K562 (cell line): ENCODE data around the gene LRP1. TPM values are rescaled to one million over a fixed set of nuclear protein-coding genes. Genes with fewer than 3 reads are reported as not detected.

Experiments used
- ATAC-seq: fragments of 200-7000 bp; cut with Tn5 transposase; 3 replicates; pipeline ENCODE4 v1.9.1; 2020; ENCODE audit warnings: moderate library complexity
- BruUV-seq: library from RNA; stranded (reverse); fragments of 400-500 nt; replicated peaks from 2 replicates; lab custom pipeline; 2021; lab: Mats Ljungman, UMichigan
- CTCF ChIA-PET: fragments of 300-600 bp; formaldehyde crosslinking; extraction: SDS; loops from one replicate; lab custom pipeline; 2021; ENCODE audit warnings: low intra/inter-chr PET ratio; lab: Yijun Ruan, JAX
- POLR2A ChIA-PET: fragments of 300-600, 350-650 bp; sonication (Branson Sonifier 250); formaldehyde crosslinking; extraction: SDS; loops from one replicate; lab custom pipeline; 2021; ENCODE audit warnings: antibody characterized with exemption, inconsistent platforms; lab: Yijun Ruan, JAX
- DNase-seq, 4 experiments: peaks; one replicate each; pipeline versions ENCODE4 v3.0.0 to v3.0.0-alpha.2; 2011 to 2018; ENCODE audit warnings: low spot score in 3 of 4, mixed read lengths in 3 of 4; ENCODE audit errors: extremely low read depth in 1 of 4
- FAIRE-seq: peaks from 2 replicates; lab custom pipeline; 2011; peaks lifted over from hg19 to GRCh38; lab: Jason Lieb, UNC
- H2AFZ ChIP-seq: 2 replicates; pipeline ENCODE4 v1.6.0; 2011; ENCODE audit warnings: low read depth, low read length, control low read depth, inconsistent platforms
- H3K27ac ChIP-seq: fragments of 200-600 bp; 3 replicates; pipeline ENCODE4 v1.8.0; 2011; ENCODE audit warnings: low read depth, mild to moderate bottlenecking, control low read depth, inconsistent platforms, low read length, moderate library complexity, mixed read lengths; ENCODE audit errors: extremely low read depth
- H3K27me3 ChIP-seq, 2 experiments: fragments of 300-600 bp in 1 of 2; 2 replicates in 1 of 2; 3 replicates in 1 of 2; pipeline versions ENCODE4 v1.6.0 to v1.8.0; 2011; ENCODE audit warnings: inconsistent platforms in 2 of 2, low read length in 2 of 2, mild to moderate bottlenecking in 1 of 2, mixed read lengths in 1 of 2, moderate library complexity in 1 of 2; ENCODE audit not compliant: control insufficient read depth in 2 of 2, insufficient read depth in 2 of 2
- H3K36me3 ChIP-seq: fragments of 300-600 bp; 3 replicates; pipeline ENCODE4 v1.8.0; 2011; ENCODE audit warnings: mild to moderate bottlenecking, low read length, inconsistent platforms; ENCODE audit not compliant: control insufficient read depth, insufficient read depth
- H3K4me1 ChIP-seq, 2 experiments: fragments of 200-600 bp in 1 of 2; replicated peaks in 1 of 2; 2 replicates in 1 of 2; 3 replicates in 1 of 2; pipeline versions ENCODE4 v1.5.1 to v1.8.0; 2011; ENCODE audit warnings: inconsistent platforms in 2 of 2, low read length in 2 of 2, mild to moderate bottlenecking in 1 of 2, mixed read lengths in 1 of 2, moderate library complexity in 1 of 2; ENCODE audit not compliant: control insufficient read depth in 2 of 2, insufficient read depth in 2 of 2
- H3K4me2 ChIP-seq: 2 replicates; pipeline ENCODE4 v1.6.1; 2011; ENCODE audit warnings: low read length, control low read depth, inconsistent platforms, mixed read lengths; ENCODE audit not compliant: insufficient read depth
- H3K4me3 ChIP-seq: fragments of 200-600 bp; sonication (generic), shearing (Covaris generic); 2 replicates; pipeline ENCODE4 v1.5.1; 2016; ENCODE audit warnings: control low read depth, inconsistent platforms
- H3K79me2 ChIP-seq: fragments of 200-600 bp; 3 replicates; pipeline ENCODE4 v1.8.0; 2011; ENCODE audit warnings: low read length, inconsistent platforms; ENCODE audit not compliant: control insufficient read depth, insufficient read depth
- H3K9ac ChIP-seq, 2 experiments: 2 replicates each; pipeline versions ENCODE4 v1.6.0 to v1.6.1; 2011; ENCODE audit warnings: low read depth in 2 of 2, low read length in 2 of 2, control low read depth in 1 of 2, inconsistent platforms in 1 of 2, mild to moderate bottlenecking in 1 of 2, mixed read lengths in 1 of 2; ENCODE audit not compliant: insufficient read depth in 1 of 2
- H3K9me1 ChIP-seq: one replicate; pipeline ENCODE4 v1.6.0; 2011; ENCODE audit warnings: inconsistent platforms, mild to moderate bottlenecking, low read length, moderate library complexity; ENCODE audit not compliant: control insufficient read depth, insufficient read depth
- H3K9me3 ChIP-seq: replicated peaks from 2 replicates; pipeline ENCODE4 v1.5.1; 2011; ENCODE audit warnings: low read depth, low read length, inconsistent platforms; ENCODE audit not compliant: control insufficient read depth, insufficient read depth
- H4K20me1 ChIP-seq: replicated peaks from 2 replicates; pipeline ENCODE4 v1.6.1; 2011; ENCODE audit warnings: low read length, inconsistent platforms, mixed read lengths; ENCODE audit not compliant: control insufficient read depth, insufficient read depth
- ARNT ChIP-seq, 2 experiments: fragments of 450-650 bp; IDR thresholded peaks; 2 replicates each; pipeline ENCODE4 v1.6.1; 2016; ENCODE audit warnings: mild to moderate bottlenecking in 1 of 2
- CHAMP1 ChIP-seq: fragments of 450-650 bp; IDR thresholded peaks from 2 replicates; pipeline ENCODE4 v1.6.1; 2016; ENCODE audit warnings: mild to moderate bottlenecking
- GABPA ChIP-seq: fragments of 200-800 bp; sonication (Bioruptor generic); conservative IDR thresholded peaks from 2 replicates; pipeline ENCODE4 v1.6.1; 2016; ENCODE audit warnings: low read depth, missing genetic modification characterization, missing compliant biosample characterization
- NELFE ChIP-seq: IDR thresholded peaks from 2 replicates; pipeline ENCODE4 v1.6.1; 2011; ENCODE audit warnings: mild to moderate bottlenecking; ENCODE audit not compliant: insufficient read depth, insufficient read length
- PRMT5 ChIP-seq: sonication (generic); formaldehyde crosslinking; IDR thresholded peaks from 2 replicates; pipeline ENCODE4 v1.5.0; 2020; ENCODE audit warnings: missing genetic modification reagents
- SP1 ChIP-seq: sonication (generic); formaldehyde crosslinking; IDR thresholded peaks from 2 replicates; pipeline ENCODE4 v1.8.1; 2022; ENCODE audit warnings: mild to moderate bottlenecking, missing genetic modification reagents
- ZBTB26 ChIP-seq: fragments of 450-650 bp; formaldehyde crosslinking; IDR thresholded peaks from 2 replicates; pipeline ENCODE4 v1.4.0; 2022; ENCODE audit warnings: missing genetic modification characterization
- ZNF512 ChIP-seq: IDR thresholded peaks from 2 replicates; pipeline ENCODE4 v1.6.1; 2016; ENCODE audit warnings: missing genetic modification characterization, missing compliant biosample characterization
- WGBS: fragments of 100-300 bp; shearing (Covaris generic); methylation state at CpG from one replicate; pipeline ENCODE4 v1.1.6; 2016; ENCODE audit warnings: low coverage, mixed read lengths; ENCODE audit not compliant: insufficient coverage; ENCODE audit errors: missing lambda C conversion rate; 5-methylcytosine and 5-hydroxymethylcytosine counted together
- in situ Hi-C: fragments of 300-500 bp; cut with MboI; formaldehyde crosslinking; loops from 4 replicates; pipeline ENCODE4 v1.15.0; 2018; ENCODE audit warnings: inconsistent platforms, mixed read lengths
- intact Hi-C: fragments of 100-400 bp; cut with micrococcal nuclease; formaldehyde crosslinking; loops from 2 replicates; pipeline ENCODE4 v1.14.2; 2022
- polyA plus RNA-seq, 8 experiments: library from polyadenylated mRNA; depleted of rRNA in 4 of 8; stranded (reverse) in 5 of 8; unstranded in 3 of 8; fragments of >200 nt; fragmentation: Nextera tagmentation in 2 of 8; fragmentation: Illumina TruSeq in 1 of 8; extraction: Ambion mirVana in 2 of 8; extraction: Trizol in 1 of 8; gene quantifications; 2 replicates each; pipeline versions ENCODE4 v1.2.1 to v1.2.3, GENCODE V29; 2011 to 2014; ENCODE audit warnings: inconsistent platforms in 1 of 8, missing spikeins in 1 of 8
- total RNA-seq, 7 experiments: library from RNA; depleted of rRNA in 6 of 7; stranded (reverse); fragments of >200 nt in 6 of 7; fragmentation: Illumina TruSeq in 2 of 7; extraction: Trizol in 2 of 7; gene quantifications; 2 replicates each; pipeline versions ENCODE4 v1.2.1 to v1.2.3, GENCODE V29; 2011 to 2021; ENCODE audit warnings: low replicate concordance in 1 of 7

The LRP1 gene
- total and polyA plus RNA-seq, 9 of the 15 experiments (the other 6 are each of a cell fraction or from before 2014, with no cell fraction given), result 0.04 to 0.64 (median 0.19) TPM; not detected in 2

GRCh38 chr12:57139796-57140649 is 11.7 kb downstream of the LRP1 start:
- CTCF ChIA-PET, result no interaction called here
- Histone ChIP-seq H3K4me3 (no peak overlapping the region), H2AFZ (no peak overlapping the region), H3K27me3 (peaks cover 0 to 4% of the 10 kb centered on the region in 2 experiments; a peak in 2 of 5 replicates), H3K36me3 (no peaks in the 10 kb centered on the region), H3K4me2 (no peak overlapping the region), H4K20me1 (no peaks in the 10 kb centered on the region), H3K9me3 (no peaks in the 10 kb centered on the region), H3K4me1 (peaks cover 18 to 19% of the 10 kb centered on the region in 2 experiments; a peak in 4 of 5 replicates), H3K9me1 (no peaks in the 10 kb centered on the region), H3K79me2 (no peaks in the 10 kb centered on the region), H3K9ac (no peak overlapping the region), H3K27ac (no peak overlapping the region)
- 27% methylated on average over 6 of the region's 6 CpGs for WGBS
- FAIRE-seq (no peak), ATAC-seq (peak; percentile 20; the same call in 1 of the 3 replicates), DNase-seq (no peak)
- POLR2A ChIA-PET, result interaction anchor here (2.2 kb wide), 1 partner anchor 12 kb away, joined by 6 read pairs; the partner anchor contains the start of gene LRP1
- intact Hi-C loops, result no loop called here
- no TSS peak for BruUV-seq
- in situ Hi-C loops, result no loop called here
- TF ChIP-seq ZBTB26 (CRISPR knock-in tag) (no peak), NELFE (no peak), PRMT5 (CRISPR knock-in tag) (no peak), ARNT (IDR thresholded peaks at IDR 0.05) (no peak), ZNF512 (tag) (no peak), GABPA (tag) (peak; percentile 28; the same call in 1 of the 2 replicates), SP1 (CRISPR knock-in tag) (no peak), CHAMP1 (no peak)
